Mucosa of stomach (tissue), 1 donor: Measurements from ENCODE around the gene NTM.
"Not testable (repeated sequence)": the region's sequence is repeated elsewhere in the genome, so short reads cannot be mapped to it uniquely, and the experiment has no call there.

ENCODE experiments used
- H3K27me3 ChIP-seq: one replicate; pipeline ENCODE4 v1.7.0; 2013; ENCODE audit warnings: mild to moderate bottlenecking, low read length; ENCODE audit not compliant: control insufficient read depth, insufficient read depth
- H3K36me3 ChIP-seq: one replicate; pipeline ENCODE4 v1.7.0; 2013; ENCODE audit warnings: low read length; ENCODE audit not compliant: control insufficient read depth, insufficient read depth
- H3K4me1 ChIP-seq: one replicate; pipeline ENCODE4 v1.7.0; 2013; ENCODE audit warnings: mild to moderate bottlenecking, low read length; ENCODE audit not compliant: control insufficient read depth, insufficient read depth
- H3K4me3 ChIP-seq: one replicate; pipeline ENCODE4 v1.7.0; 2013; ENCODE audit warnings: low read length
- H3K9ac ChIP-seq: one replicate; pipeline ENCODE4 v1.7.0; 2013; ENCODE audit warnings: mild to moderate bottlenecking, low read length, moderate library complexity
- H3K9me3 ChIP-seq: one replicate; pipeline ENCODE4 v1.7.0; 2013; ENCODE audit warnings: mild to moderate bottlenecking, low read length, moderate library complexity; ENCODE audit not compliant: control insufficient read depth
- donor health status: Pancreatic carcinoma.

The NTM gene

DNA sequence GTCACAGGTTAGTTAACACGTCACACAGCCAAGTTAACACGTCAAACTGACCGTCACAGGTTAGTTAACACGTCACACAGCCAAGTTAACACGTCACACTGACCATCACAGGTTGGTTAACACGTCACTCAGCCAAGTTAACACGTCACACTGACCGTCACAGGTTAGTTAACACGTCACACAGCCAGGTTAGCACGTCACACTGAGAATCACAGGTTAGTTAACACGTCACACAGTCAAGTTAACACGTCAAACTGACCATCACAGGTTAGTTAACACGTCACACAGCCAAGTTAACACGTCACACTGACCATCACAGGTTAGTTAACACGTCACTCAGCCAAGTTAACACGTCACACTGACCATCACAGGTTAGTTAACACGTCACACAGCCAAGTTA, 700.5 kb downstream of the NTM start:
- not testable (repeated sequence) for H3K27me3 ChIP-seq, H3K4me1 ChIP-seq, H3K4me3 ChIP-seq, H3K9ac ChIP-seq, H3K36me3 ChIP-seq, H3K9me3 ChIP-seq

- Histone ChIP-seq H3K4me3 (no peak overlapping the region), H3K9me3 (no peaks in the 10 kb centered on the region), H3K36me3 (no peaks in the 10 kb centered on the region), H3K9ac (no peak overlapping the region), H3K27me3 (no peaks in the 10 kb centered on the region), H3K4me1 (no peaks in the 10 kb centered on the region)
Measured at GRCh38 chr11:132072044-132072857, 701.8 kb downstream of the NTM start.

GRCh38 chr11:132072858-132073211, 702.4 kb downstream of the NTM start:
- Histone ChIP-seq H3K27me3 (no peaks in the 10 kb centered on the region), H3K4me1 (no peaks in the 10 kb centered on the region), H3K9ac (no peak overlapping the region), H3K9me3 (no peaks in the 10 kb centered on the region), H3K36me3 (no peaks in the 10 kb centered on the region), H3K4me3 (no peak overlapping the region)

- no peaks in the 10 kb centered on the region for H3K36me3 ChIP-seq
- no peaks in the 10 kb centered on the region for H3K27me3 ChIP-seq
- no peak overlapping the region for H3K9ac ChIP-seq
- H3K4me1 ChIP-seq, result no peaks in the 10 kb centered on the region
- H3K4me3 ChIP-seq, result no peak overlapping the region
- H3K9me3 ChIP-seq, result no peaks in the 10 kb centered on the region
Measured at GRCh38 chr11:132073787-132074186, 703.4 kb downstream of the NTM start.

DNA sequence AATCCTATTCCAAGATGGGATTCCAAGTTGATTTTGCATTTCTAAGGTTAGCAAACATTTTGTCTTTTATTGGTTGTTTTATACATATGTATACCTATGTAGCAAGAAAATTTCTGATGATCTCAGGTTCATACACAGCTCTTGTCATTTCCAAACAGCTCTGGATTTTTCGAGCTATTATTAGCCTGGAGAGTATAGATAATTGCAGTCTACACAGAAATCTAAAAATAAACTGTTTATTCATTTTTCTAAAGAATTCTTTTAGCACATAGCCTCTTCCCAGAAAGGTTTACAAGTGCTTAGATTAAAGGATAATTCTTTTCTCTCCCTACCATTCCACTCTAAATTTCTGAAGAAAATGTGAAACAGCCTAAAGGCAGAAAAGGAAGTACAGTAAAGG, 705.0 kb downstream of the NTM start:
- Histone ChIP-seq H3K4me1 (no peaks in the 10 kb centered on the region), H3K9me3 (no peaks in the 10 kb centered on the region), H3K27me3 (no peaks in the 10 kb centered on the region), H3K9ac (no peak overlapping the region), H3K4me3 (no peak overlapping the region), H3K36me3 (no peaks in the 10 kb centered on the region)

DNA sequence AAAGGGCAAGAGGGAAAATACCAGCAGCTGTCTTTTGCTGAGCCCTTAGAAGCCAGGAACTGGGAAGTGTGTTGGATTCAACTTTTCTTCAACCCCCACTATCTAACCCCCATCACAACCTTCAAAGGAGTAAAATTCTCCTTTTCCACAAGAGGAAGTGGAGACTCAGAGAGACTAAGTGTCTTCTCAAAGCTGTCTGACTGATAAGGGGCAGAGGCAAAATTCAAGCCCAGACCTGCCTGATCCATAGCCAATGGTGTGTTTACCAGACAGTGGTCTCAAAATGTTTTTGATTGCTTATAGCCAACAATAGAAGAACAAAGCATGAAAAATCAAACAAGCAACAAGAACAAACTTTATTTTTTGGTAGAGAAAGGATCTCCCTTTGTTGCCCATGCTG, 707.0 kb downstream of the NTM start:
- Histone ChIP-seq H3K9ac (no peak overlapping the region), H3K9me3 (no peaks in the 10 kb centered on the region), H3K4me3 (no peak overlapping the region), H3K27me3 (no peaks in the 10 kb centered on the region), H3K36me3 (no peaks in the 10 kb centered on the region), H3K4me1 (no peaks in the 10 kb centered on the region)

- Histone ChIP-seq H3K4me3 (no peak overlapping the region), H3K27me3 (no peaks in the 10 kb centered on the region), H3K9me3 (no peaks in the 10 kb centered on the region), H3K4me1 (no peaks in the 10 kb centered on the region), H3K9ac (no peak overlapping the region), H3K36me3 (no peaks in the 10 kb centered on the region)
Measured at GRCh38 chr11:132078264-132079076, 708.1 kb downstream of the NTM start.

- Histone ChIP-seq H3K27me3 (no peaks in the 10 kb centered on the region), H3K4me3 (no peak overlapping the region), H3K9ac (no peak overlapping the region), H3K4me1 (no peaks in the 10 kb centered on the region), H3K36me3 (no peaks in the 10 kb centered on the region), H3K9me3 (no peaks in the 10 kb centered on the region)
Measured at GRCh38 chr11:132080127-132080526, 709.7 kb downstream of the NTM start.

DNA sequence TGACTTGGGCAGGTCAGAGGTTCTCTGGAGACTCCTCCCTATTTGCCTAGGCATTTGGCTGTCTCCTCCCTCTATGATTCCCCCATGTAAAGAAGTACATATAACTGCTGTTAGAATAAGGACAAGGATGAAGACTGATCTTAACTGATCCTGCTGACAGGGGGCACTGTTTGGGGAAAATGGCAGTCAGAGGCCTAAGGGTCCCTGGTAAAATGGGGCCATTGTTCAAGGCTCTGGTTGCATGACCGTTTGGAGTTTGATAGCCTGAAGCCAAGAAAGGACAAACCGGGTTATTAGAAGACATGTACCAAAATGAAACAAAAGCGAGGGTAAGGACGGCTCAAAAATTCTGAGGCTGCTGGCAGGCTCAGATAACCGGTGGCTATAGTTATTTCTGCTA, 712.2 kb downstream of the NTM start:
- no peak overlapping the region for H3K9ac ChIP-seq
- no peak overlapping the region for H3K4me3 ChIP-seq
- H3K27me3 ChIP-seq, result no peaks in the 10 kb centered on the region
- H3K36me3 ChIP-seq, result no peaks in the 10 kb centered on the region
- no peaks in the 10 kb centered on the region for H3K4me1 ChIP-seq
- no peaks in the 10 kb centered on the region for H3K9me3 ChIP-seq

DNA sequence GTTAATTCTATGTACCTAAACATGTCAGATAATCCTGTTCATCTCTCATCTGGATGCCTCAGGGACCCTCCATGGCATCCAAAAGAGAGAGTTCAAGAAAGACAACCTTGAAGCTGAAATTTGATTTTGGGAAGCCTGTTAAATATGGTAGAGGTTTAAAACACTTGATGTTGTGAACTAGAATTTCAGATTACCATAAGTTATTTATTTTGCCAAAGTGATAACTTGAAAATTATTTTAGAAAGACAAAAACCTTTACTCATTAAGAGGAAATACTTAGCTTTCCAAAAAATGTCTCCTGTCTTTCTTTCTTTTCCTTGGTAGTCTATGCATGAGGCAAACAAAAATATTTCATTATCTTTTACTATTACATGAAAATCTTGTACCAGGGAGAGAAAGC, 714.0 kb downstream of the NTM start:
- no peaks in the 10 kb centered on the region for H3K27me3 ChIP-seq
- H3K9ac ChIP-seq, result no peak overlapping the region
- no peaks in the 10 kb centered on the region for H3K36me3 ChIP-seq
- no peaks in the 10 kb centered on the region for H3K4me1 ChIP-seq
- no peak overlapping the region for H3K4me3 ChIP-seq
- no peaks in the 10 kb centered on the region for H3K9me3 ChIP-seq

GRCh38 chr11:132087148-132087547, 716.7 kb downstream of the NTM start:
- Histone ChIP-seq H3K4me3 (no peak overlapping the region), H3K9ac (no peak overlapping the region), H3K27me3 (no peaks in the 10 kb centered on the region), H3K9me3 (no peaks in the 10 kb centered on the region), H3K4me1 (no peaks in the 10 kb centered on the region), H3K36me3 (no peaks in the 10 kb centered on the region)

GRCh38 chr11:132088551-132088950, 718.1 kb downstream of the NTM start:
- Histone ChIP-seq H3K9me3 (no peaks in the 10 kb centered on the region), H3K9ac (no peak overlapping the region), H3K4me3 (no peak overlapping the region), H3K4me1 (no peaks in the 10 kb centered on the region), H3K27me3 (no peaks in the 10 kb centered on the region), H3K36me3 (no peaks in the 10 kb centered on the region)
